ENCODE data around the gene CADPS.

- TF ChIP-seq CTCF (conservative IDR thresholded peaks at IDR 0.05) (no peak), ZFX (IDR thresholded peaks at IDR 0.05) (no peak)
These were observed 378.7 kb downstream of the CADPS start for GRCh38 chr3:62496503-62496902.
